Measurements from ENCODE around the gene NPLOC4. TPM values are rescaled to one million over a fixed set of nuclear protein-coding genes. Genes with fewer than 3 reads are reported as not detected.

Gene NPLOC4
- total RNA-seq, 1 donor from 2014 or later: 128 TPM

DNA sequence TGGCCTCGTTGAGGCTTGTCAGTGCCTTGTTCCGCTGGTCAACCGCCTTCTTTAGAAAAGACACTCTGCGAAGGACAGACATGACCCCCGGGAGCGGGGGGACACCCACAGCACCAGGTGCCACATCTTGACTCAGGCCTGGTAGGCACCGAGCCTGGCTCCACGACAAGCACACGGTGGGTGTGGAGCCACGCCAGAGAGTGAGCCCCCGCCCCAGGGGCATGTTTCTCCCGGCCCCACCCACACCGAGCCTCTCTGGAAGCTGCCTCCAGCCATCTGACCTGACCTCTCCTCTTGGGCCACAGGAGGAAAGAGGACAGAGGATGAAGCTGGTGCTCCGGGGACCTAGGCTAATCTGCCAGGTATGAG is 89.3 kb downstream of the NPLOC4 start:
- DNase-seq (ENCODE audit: low spot score in 2 of 2): no peak
- intact Hi-C loops (cut with DNase I): no loop called here
- H3K4me3 ChIP-seq: no peak overlapping the region
- H3K4me1 ChIP-seq: peaks cover 9 to 12% of the 10 kb centered on the region in 2 donors
- H3K9me3 ChIP-seq: no peaks in the 10 kb centered on the region
- no peak overlapping the region for H3K27ac ChIP-seq
- TF ChIP-seq, protein P1, sequence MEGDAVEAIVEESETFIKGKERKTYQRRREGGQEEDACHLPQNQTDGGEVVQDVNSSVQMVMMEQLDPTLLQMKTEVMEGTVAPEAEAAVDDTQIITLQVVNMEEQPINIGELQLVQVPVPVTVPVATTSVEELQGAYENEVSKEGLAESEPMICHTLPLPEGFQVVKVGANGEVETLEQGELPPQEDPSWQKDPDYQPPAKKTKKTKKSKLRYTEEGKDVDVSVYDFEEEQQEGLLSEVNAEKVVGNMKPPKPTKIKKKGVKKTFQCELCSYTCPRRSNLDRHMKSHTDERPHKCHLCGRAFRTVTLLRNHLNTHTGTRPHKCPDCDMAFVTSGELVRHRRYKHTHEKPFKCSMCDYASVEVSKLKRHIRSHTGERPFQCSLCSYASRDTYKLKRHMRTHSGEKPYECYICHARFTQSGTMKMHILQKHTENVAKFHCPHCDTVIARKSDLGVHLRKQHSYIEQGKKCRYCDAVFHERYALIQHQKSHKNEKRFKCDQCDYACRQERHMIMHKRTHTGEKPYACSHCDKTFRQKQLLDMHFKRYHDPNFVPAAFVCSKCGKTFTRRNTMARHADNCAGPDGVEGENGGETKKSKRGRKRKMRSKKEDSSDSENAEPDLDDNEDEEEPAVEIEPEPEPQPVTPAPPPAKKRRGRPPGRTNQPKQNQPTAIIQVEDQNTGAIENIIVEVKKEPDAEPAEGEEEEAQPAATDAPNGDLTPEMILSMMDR (IDR thresholded peaks at IDR 0.05): no peak
- H3K36me3 ChIP-seq: peaks cover 50 to 74% of the 10 kb centered on the region in 2 donors
- no peaks in the 10 kb centered on the region for H3K27me3 ChIP-seq

GRCh38 chr17:81546906-81547613 is 89.9 kb downstream of the NPLOC4 start:
- TF ChIP-seq, protein P1 (IDR thresholded peaks at IDR 0.05): no peak
- intact Hi-C loops (cut with DNase I): no loop called here
- Histone ChIP-seq H3K27ac (no peak overlapping the region), H3K9me3 (no peaks in the 10 kb centered on the region), H3K36me3 (peaks cover 50 to 79% of the 10 kb centered on the region in 2 donors), H3K4me1 (peaks cover 9 to 12% of the 10 kb centered on the region in 2 donors), H3K4me3 (no peak overlapping the region), H3K27me3 (no peaks in the 10 kb centered on the region)
- no peak for DNase-seq (ENCODE audit: low spot score in 2 of 2)

GRCh38 chr17:81545160-81545949 is 91.6 kb downstream of the NPLOC4 start:
- Histone ChIP-seq H3K27me3 (no peaks in the 10 kb centered on the region), H3K9me3 (no peaks in the 10 kb centered on the region), H3K4me3 (no peak overlapping the region), H3K27ac (no peak overlapping the region), H3K36me3 (peaks cover 50 to 93% of the 10 kb centered on the region in 2 donors), H3K4me1 (no peaks in the 10 kb centered on the region)
- intact Hi-C loops (cut with DNase I): no loop called here
- no peak for DNase-seq (ENCODE audit: low spot score in 2 of 2)
- TF ChIP-seq, protein P1 (IDR thresholded peaks at IDR 0.05): no peak

DNA sequence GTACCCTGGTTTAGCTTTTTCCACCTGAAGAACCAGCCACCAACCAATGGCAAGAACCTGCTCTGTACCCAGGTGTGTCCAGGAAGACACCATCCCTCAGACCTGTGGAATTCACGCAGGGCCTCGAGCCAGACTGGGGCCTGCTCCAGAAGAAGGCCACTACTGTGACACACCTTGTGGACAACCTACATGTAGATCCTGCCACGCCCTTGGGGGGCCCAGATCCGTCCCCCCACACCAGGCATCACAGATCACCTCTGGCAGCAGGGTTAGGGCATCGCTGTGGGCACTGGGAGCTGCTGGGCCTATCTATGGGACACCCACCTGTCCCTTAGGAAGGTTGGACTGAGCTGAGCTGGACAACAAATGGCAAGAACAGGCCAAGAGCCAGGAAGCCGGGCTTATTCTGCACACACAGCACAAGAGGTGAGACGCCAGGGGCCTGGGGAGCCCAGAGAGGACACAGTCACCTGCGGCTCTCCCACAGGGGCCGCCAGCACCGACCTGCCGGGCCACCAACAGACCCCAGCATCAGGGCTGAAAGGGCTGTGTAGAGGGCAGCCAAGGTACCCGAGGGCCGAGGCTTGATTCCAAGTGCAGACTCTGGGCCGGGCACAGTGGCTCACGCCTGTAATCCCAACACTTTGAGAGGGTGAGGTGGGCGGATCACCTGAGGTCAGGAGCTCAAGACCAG is 92.5 kb downstream of the NPLOC4 start:
- intact Hi-C loops (cut with DNase I): no loop called here
- no peak overlapping the region for H3K4me3 ChIP-seq
- H3K4me1 ChIP-seq: no peaks in the 10 kb centered on the region
- no peaks in the 10 kb centered on the region for H3K27me3 ChIP-seq
- no peak for DNase-seq (ENCODE audit: low spot score in 2 of 2)
- no peak overlapping the region for H3K27ac ChIP-seq
- H3K36me3 ChIP-seq: peaks cover 50 to 91% of the 10 kb centered on the region in 2 donors
- TF ChIP-seq, protein P1 (IDR thresholded peaks at IDR 0.05): no peak
- no peaks in the 10 kb centered on the region for H3K9me3 ChIP-seq

DNA sequence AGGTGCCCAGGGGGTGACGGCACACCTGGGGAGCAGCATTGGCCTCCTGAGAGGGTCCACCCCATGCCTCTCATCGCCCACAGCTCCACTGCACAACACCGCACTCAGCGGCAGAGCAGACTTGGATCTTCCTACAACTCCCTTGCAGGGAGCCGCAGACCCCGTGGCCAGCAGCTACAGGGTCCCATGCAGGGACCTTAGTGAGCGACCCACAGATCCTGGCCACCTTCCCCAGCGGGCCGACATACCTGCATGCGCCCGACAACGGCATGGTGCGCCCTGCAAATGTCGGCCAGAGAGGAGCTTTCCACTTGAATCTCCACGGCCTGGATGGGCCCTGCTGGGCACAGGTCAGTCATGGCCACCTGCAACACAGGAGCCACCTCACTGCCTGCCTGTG is 93.2 kb downstream of the NPLOC4 start:
- intact Hi-C loops (cut with DNase I): no loop called here
- H3K27me3 ChIP-seq: no peaks in the 10 kb centered on the region
- H3K4me1 ChIP-seq: no peaks in the 10 kb centered on the region
- DNase-seq (ENCODE audit: low spot score in 2 of 2): no peak
- no peak overlapping the region for H3K27ac ChIP-seq
- TF ChIP-seq, protein P1 (IDR thresholded peaks at IDR 0.05): no peak
- no peaks in the 10 kb centered on the region for H3K9me3 ChIP-seq
- H3K36me3 ChIP-seq: peaks cover 50 to 92% of the 10 kb centered on the region in 2 donors
- H3K4me3 ChIP-seq: no peak overlapping the region

Data from ascending aorta (tissue), 2 donors.